ENCODE measurements around the gene WASF1.
A peak's percentile ranks its signal among the peaks of the same experiment; 100 is the strongest.

The WASF1 gene

GRCh38 chr6:110068592-110068967, 110.9 kb downstream of the WASF1 start:
- H3K9ac ChIP-seq (ENCODE audit: low read length in 5 of 5) = no peak overlapping the region
- no peak overlapping the region for H3K27ac ChIP-seq (ENCODE audit: low read depth, low read length)
- no peak overlapping the region for H3K4me3 ChIP-seq (ENCODE audit: low read depth in 1 of 5, low read length in 5 of 5)
- no peaks in the 10 kb centered on the region for H3K4me1 ChIP-seq (ENCODE audit: control insufficient read depth in 5 of 5, insufficient read depth in 5 of 5, low read length in 5 of 5)
- no peaks in the 10 kb centered on the region for H3K9me3 ChIP-seq (ENCODE audit: control insufficient read depth in 5 of 5, low read length in 5 of 5)
- peaks cover 0 to 2% (median 0%) of the 10 kb centered on the region in 5 donors for H3K27me3 ChIP-seq (ENCODE audit: control insufficient read depth in 5 of 5, insufficient read depth in 4 of 5, low read length in 5 of 5)
- no peaks in the 10 kb centered on the region for H3K36me3 ChIP-seq (ENCODE audit: control insufficient read depth in 5 of 5, insufficient read depth in 5 of 5, low read length in 5 of 5)

- Histone ChIP-seq H3K27me3 (ENCODE audit: control insufficient read depth in 5 of 5, insufficient read depth in 4 of 5, low read length in 5 of 5) (peaks cover 0 to 8% (median 0%) of the 10 kb centered on the region in 5 donors), H3K36me3 (ENCODE audit: control insufficient read depth in 5 of 5, insufficient read depth in 5 of 5, low read length in 5 of 5) (no peaks in the 10 kb centered on the region), H3K4me3 (ENCODE audit: low read depth in 1 of 5, low read length in 5 of 5) (no peak overlapping the region), H3K9me3 (ENCODE audit: control insufficient read depth in 5 of 5, low read length in 5 of 5) (no peaks in the 10 kb centered on the region), H3K27ac (ENCODE audit: low read depth, low read length) (no peak overlapping the region), H3K4me1 (ENCODE audit: control insufficient read depth in 5 of 5, insufficient read depth in 5 of 5, low read length in 5 of 5) (no peaks in the 10 kb centered on the region), H3K9ac (ENCODE audit: low read length in 5 of 5) (no peak overlapping the region)
Observed at GRCh38 chr6:110067837-110068591, 111.5 kb downstream of the WASF1 start.

- Histone ChIP-seq H3K4me3 (ENCODE audit: low read depth in 1 of 5, low read length in 5 of 5) (no peak overlapping the region), H3K4me1 (ENCODE audit: control insufficient read depth in 5 of 5, insufficient read depth in 5 of 5, low read length in 5 of 5) (no peaks in the 10 kb centered on the region), H3K9me3 (ENCODE audit: control insufficient read depth in 5 of 5, low read length in 5 of 5) (no peaks in the 10 kb centered on the region), H3K9ac (ENCODE audit: low read length in 5 of 5) (no peak overlapping the region), H3K27me3 (ENCODE audit: control insufficient read depth in 5 of 5, insufficient read depth in 4 of 5, low read length in 5 of 5) (peaks cover 0 to 10% (median 8%) of the 10 kb centered on the region in 5 donors), H3K27ac (ENCODE audit: low read depth, low read length) (no peak overlapping the region), H3K36me3 (ENCODE audit: control insufficient read depth in 5 of 5, insufficient read depth in 5 of 5, low read length in 5 of 5) (no peaks in the 10 kb centered on the region)
Observed at GRCh38 chr6:110064744-110065524, 114.5 kb downstream of the WASF1 start.

- Histone ChIP-seq H3K27ac (ENCODE audit: low read depth, low read length) (no peak overlapping the region), H3K9ac (ENCODE audit: low read length in 5 of 5) (no peak overlapping the region), H3K4me1 (ENCODE audit: control insufficient read depth in 5 of 5, insufficient read depth in 5 of 5, low read length in 5 of 5) (no peaks in the 10 kb centered on the region), H3K9me3 (ENCODE audit: control insufficient read depth in 5 of 5, low read length in 5 of 5) (no peaks in the 10 kb centered on the region), H3K36me3 (ENCODE audit: control insufficient read depth in 5 of 5, insufficient read depth in 5 of 5, low read length in 5 of 5) (no peaks in the 10 kb centered on the region), H3K4me3 (ENCODE audit: low read depth in 1 of 5, low read length in 5 of 5) (no peak overlapping the region), H3K27me3 (ENCODE audit: control insufficient read depth in 5 of 5, insufficient read depth in 4 of 5, low read length in 5 of 5) (peaks cover 0 to 10% (median 8%) of the 10 kb centered on the region in 5 donors)
Observed at GRCh38 chr6:110063594-110064263, 115.7 kb downstream of the WASF1 start.

GRCh38 chr6:110055387-110055735, 124.1 kb downstream of the WASF1 start:
- Histone ChIP-seq H3K4me1 (ENCODE audit: control insufficient read depth in 5 of 5, insufficient read depth in 5 of 5, low read length in 5 of 5) (peaks cover 0 to 4% (median 3%) of the 10 kb centered on the region in 5 donors), H3K4me3 (ENCODE audit: low read depth in 1 of 5, low read length in 5 of 5) (no peak overlapping the region), H3K36me3 (ENCODE audit: control insufficient read depth in 5 of 5, insufficient read depth in 5 of 5, low read length in 5 of 5) (no peaks in the 10 kb centered on the region), H3K27ac (ENCODE audit: low read depth, low read length) (no peak overlapping the region), H3K27me3 (ENCODE audit: control insufficient read depth in 5 of 5, insufficient read depth in 4 of 5, low read length in 5 of 5) (peaks cover 0 to 3% (median 0%) of the 10 kb centered on the region in 5 donors), H3K9me3 (ENCODE audit: control insufficient read depth in 5 of 5, low read length in 5 of 5) (no peaks in the 10 kb centered on the region), H3K9ac (ENCODE audit: low read length in 5 of 5) (no peak overlapping the region)

- no peak overlapping the region for H3K9ac ChIP-seq (ENCODE audit: low read length in 5 of 5)
- H3K36me3 ChIP-seq (ENCODE audit: control insufficient read depth in 5 of 5, insufficient read depth in 5 of 5, low read length in 5 of 5) = no peaks in the 10 kb centered on the region
- no peak overlapping the region for H3K4me3 ChIP-seq (ENCODE audit: low read depth in 1 of 5, low read length in 5 of 5)
- H3K27me3 ChIP-seq (ENCODE audit: control insufficient read depth in 5 of 5, insufficient read depth in 4 of 5, low read length in 5 of 5) = peaks cover 0 to 3% (median 0%) of the 10 kb centered on the region in 5 donors
- H3K9me3 ChIP-seq (ENCODE audit: control insufficient read depth in 5 of 5, low read length in 5 of 5) = no peaks in the 10 kb centered on the region
- no peak overlapping the region for H3K27ac ChIP-seq (ENCODE audit: low read depth, low read length)
- H3K4me1 ChIP-seq (ENCODE audit: control insufficient read depth in 5 of 5, insufficient read depth in 5 of 5, low read length in 5 of 5) = peaks cover 0 to 4% (median 3%) of the 10 kb centered on the region in 5 donors
Observed at GRCh38 chr6:110054664-110055386, 124.6 kb downstream of the WASF1 start.

GRCh38 chr6:110053395-110054240, 125.9 kb downstream of the WASF1 start:
- peak overlapping the region in 1 of 5 donors; percentile 30 for H3K4me3 ChIP-seq (ENCODE audit: low read depth in 1 of 5, low read length in 5 of 5)
- no peak overlapping the region for H3K9ac ChIP-seq (ENCODE audit: low read length in 5 of 5)
- peaks cover 0 to 3% (median 0%) of the 10 kb centered on the region in 5 donors for H3K27me3 ChIP-seq (ENCODE audit: control insufficient read depth in 5 of 5, insufficient read depth in 4 of 5, low read length in 5 of 5)
- H3K27ac ChIP-seq (ENCODE audit: low read depth, low read length) = no peak overlapping the region
- no peaks in the 10 kb centered on the region for H3K36me3 ChIP-seq (ENCODE audit: control insufficient read depth in 5 of 5, insufficient read depth in 5 of 5, low read length in 5 of 5)
- H3K4me1 ChIP-seq (ENCODE audit: control insufficient read depth in 5 of 5, insufficient read depth in 5 of 5, low read length in 5 of 5) = peaks cover 0 to 4% (median 3%) of the 10 kb centered on the region in 5 donors
- H3K9me3 ChIP-seq (ENCODE audit: control insufficient read depth in 5 of 5, low read length in 5 of 5) = no peaks in the 10 kb centered on the region

GRCh38 chr6:110050440-110050813, 129.0 kb downstream of the WASF1 start:
- Histone ChIP-seq H3K27ac (ENCODE audit: low read depth, low read length) (no peak overlapping the region), H3K36me3 (ENCODE audit: control insufficient read depth in 5 of 5, insufficient read depth in 5 of 5, low read length in 5 of 5) (no peaks in the 10 kb centered on the region), H3K4me3 (ENCODE audit: low read depth in 1 of 5, low read length in 5 of 5) (no peak overlapping the region), H3K9ac (ENCODE audit: low read length in 5 of 5) (no peak overlapping the region), H3K4me1 (ENCODE audit: control insufficient read depth in 5 of 5, insufficient read depth in 5 of 5, low read length in 5 of 5) (peaks cover 0 to 4% (median 3%) of the 10 kb centered on the region in 5 donors), H3K9me3 (ENCODE audit: control insufficient read depth in 5 of 5, low read length in 5 of 5) (no peaks in the 10 kb centered on the region), H3K27me3 (ENCODE audit: control insufficient read depth in 5 of 5, insufficient read depth in 4 of 5, low read length in 5 of 5) (peaks cover 0 to 3% (median 0%) of the 10 kb centered on the region in 5 donors)
